ENCODE measurements around the gene ASH1L.

Gene ASH1L

GRCh38 chr1:155327981-155328380, 234.6 kb downstream of the ASH1L start:
- DNase-seq (ENCODE audit: low read depth), result no peak

- DNase-seq (ENCODE audit: low read depth), result no peak
Measured at GRCh38 chr1:155326631-155327037, 236.0 kb downstream of the ASH1L start.

GRCh38 chr1:155326020-155326526, 236.5 kb downstream of the ASH1L start:
- DNase-seq (ENCODE audit: low read depth), result no peak

- no peak for DNase-seq (ENCODE audit: low read depth)
Measured at GRCh38 chr1:155325603-155325893, 237.1 kb downstream of the ASH1L start.

GRCh38 chr1:155324717-155325602, 237.6 kb downstream of the ASH1L start:
- no peak for DNase-seq (ENCODE audit: low read depth)

- peak; percentile 96 for DNase-seq (ENCODE audit: low read depth)
Measured at GRCh38 chr1:155324037-155324716, 238.4 kb downstream of the ASH1L start.

- peak; percentile 88 for DNase-seq (ENCODE audit: low read depth)
Measured at GRCh38 chr1:155323729-155324036, 238.9 kb downstream of the ASH1L start.

GRCh38 chr1:155322953-155323728, 239.5 kb downstream of the ASH1L start:
- peak; percentile 96 for DNase-seq (ENCODE audit: low read depth)

GRCh38 chr1:155322571-155322952, 240.0 kb downstream of the ASH1L start:
- DNase-seq (ENCODE audit: low read depth), result no peak

GRCh38 chr1:155321639-155322503, 240.7 kb downstream of the ASH1L start:
- DNase-seq (ENCODE audit: low read depth), result no peak

- no peak for DNase-seq (ENCODE audit: low read depth)
Measured at GRCh38 chr1:155320661-155321617, 241.7 kb downstream of the ASH1L start, which contains the start of gene RUSC1. TSS of gene RUSC1 (plus strand) at chr1:155320894. CDS start at chr1:155321774, 880 bp downstream.

- no peak for DNase-seq (ENCODE audit: low read depth)
Measured at GRCh38 chr1:155320252-155320651, 242.4 kb downstream of the ASH1L start.

- no peak for DNase-seq (ENCODE audit: low read depth)
Measured at GRCh38 chr1:155319536-155319935, 243.1 kb downstream of the ASH1L start.

GRCh38 chr1:155318082-155318481, 244.5 kb downstream of the ASH1L start:
- no peak for DNase-seq (ENCODE audit: low read depth)

- DNase-seq (ENCODE audit: low read depth), result no peak
Measured at GRCh38 chr1:155316922-155317321, 245.7 kb downstream of the ASH1L start.

GRCh38 chr1:155313261-155313660, 249.3 kb downstream of the ASH1L start:
- DNase-seq (ENCODE audit: low read depth), result no peak

GRCh38 chr1:155309423-155310021, 253.1 kb downstream of the ASH1L start:
- no peak for DNase-seq (ENCODE audit: low read depth)

- peak; percentile 99 for DNase-seq (ENCODE audit: low read depth)
Measured at GRCh38 chr1:155308493-155309422, 253.8 kb downstream of the ASH1L start, which contains the start of gene FDPS. TSS of gene FDPS (plus strand) at chr1:155308866. CDS start at chr1:155309790, 924 bp downstream.

- no peak for DNase-seq (ENCODE audit: low read depth)
Measured at GRCh38 chr1:155307247-155307740, 255.3 kb downstream of the ASH1L start.

Measured in stromal cell of bone marrow (primary cell).